HG03060 (cell line): ENCODE data around the gene MAFG.

ENCODE experiments used
- ATAC-seq: cut with Tn5 transposase; IDR thresholded peaks from one replicate; pipeline ENCODE4 v1.9.1; 2021; ENCODE audit warnings: low read depth, moderate number of reproducible peaks; ENCODE audit not compliant: unreplicated experiment

Gene MAFG

DNA sequence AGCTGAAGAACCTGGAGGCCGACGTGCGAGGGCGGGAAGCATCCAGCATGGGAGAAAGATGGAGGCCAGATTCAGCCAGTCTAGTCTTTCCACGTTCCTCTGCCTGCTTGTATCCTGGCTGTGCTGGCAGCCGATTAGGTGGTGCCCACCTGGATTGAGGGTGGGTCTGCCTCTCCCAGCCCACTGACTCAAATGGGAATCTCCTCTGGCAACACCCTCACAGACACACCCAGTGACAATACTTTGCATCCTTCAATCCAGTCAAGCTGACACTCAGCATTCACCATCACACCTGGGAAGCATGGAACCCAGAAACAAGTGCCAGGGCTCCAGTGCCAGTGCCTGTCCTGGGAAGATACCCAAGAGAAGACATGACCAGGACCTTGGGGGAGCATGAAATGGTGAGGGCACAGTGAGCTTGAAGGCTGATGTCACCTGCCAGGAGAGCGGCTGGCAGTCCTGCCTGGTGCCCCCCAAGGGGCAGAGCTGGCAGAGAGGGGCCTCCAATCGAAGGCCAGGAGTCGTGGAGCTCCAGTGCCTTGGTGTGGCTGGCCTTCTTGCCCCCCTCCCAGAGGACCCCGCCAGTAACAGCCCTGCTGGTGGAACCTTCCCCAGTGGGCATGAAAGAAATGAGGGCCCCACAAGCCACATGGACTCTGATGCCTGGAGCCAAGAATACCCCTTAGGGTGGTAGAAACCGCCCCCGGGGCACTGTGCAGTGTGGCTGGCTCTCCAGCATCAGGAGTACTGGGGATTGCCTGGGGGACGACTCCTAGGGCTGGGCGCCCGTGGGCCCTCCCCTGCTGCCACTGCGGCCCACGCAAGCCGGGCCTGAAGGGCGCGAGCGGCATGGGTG is 26.1 kb downstream of the MAFG start:
- ATAC-seq = no peak

DNA sequence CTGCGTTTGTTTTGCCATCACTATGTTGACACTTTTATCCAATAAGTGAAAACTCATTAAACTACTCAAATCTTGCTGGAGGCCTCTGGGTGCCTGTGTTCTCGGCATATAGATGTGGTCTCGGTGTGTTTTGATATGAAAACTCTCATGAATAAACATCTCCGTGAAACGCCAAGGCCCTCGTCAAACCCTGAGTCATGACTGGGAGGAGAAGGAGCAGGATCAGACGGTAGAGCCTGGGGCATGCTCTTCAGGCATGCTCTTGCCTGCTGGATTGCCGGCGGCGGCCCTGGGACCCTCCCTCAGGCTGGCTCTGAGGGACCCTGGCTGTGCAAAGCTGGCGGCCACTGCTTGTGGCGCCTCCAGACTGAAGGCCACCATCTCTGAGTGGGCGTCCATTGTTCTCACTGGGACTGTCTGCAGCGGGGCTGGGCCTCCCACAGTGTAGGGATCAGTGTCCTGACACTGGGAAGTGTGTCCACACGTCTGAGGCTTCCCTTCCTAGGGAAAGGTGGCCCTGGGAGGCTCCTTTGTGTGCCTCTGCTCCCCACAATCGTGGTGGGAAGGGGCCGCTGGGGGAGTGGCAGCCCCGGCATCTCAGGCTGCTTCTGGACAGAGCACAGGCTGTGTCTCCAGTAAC is 27.2 kb downstream of the MAFG start:
- no peak for ATAC-seq

DNA sequence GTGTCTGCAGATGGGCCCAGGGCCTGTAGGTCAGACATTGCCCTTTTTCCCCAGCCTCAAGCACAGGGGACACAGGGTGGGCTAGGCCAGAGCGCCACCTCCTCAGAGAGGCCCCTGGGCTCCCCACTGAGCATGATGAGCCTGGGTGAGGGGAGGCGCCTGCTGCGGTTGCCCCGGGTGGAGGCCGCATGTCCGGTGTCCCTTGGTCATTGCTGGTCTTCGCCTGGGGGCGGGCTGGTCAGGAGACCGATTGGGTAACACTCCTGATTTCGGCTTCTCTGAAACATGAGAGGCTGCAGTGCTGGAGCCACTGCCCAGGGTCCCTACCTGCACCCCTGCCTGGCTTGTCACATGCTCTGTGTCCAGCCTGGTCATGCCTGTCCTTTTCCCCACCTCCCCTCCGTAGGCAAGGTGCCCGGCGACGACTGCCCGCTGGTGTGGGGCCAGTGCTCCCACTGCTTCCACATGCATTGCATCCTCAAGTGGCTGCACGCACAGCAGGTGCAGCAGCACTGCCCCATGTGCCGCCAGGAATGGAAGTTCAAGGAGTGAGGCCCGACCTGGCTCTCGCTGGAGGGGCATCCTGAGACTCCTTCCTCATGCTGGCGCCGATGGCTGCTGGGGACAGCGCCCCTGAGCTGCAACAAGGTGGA is 27.9 kb downstream of the MAFG start:
- ATAC-seq = no peak

DNA sequence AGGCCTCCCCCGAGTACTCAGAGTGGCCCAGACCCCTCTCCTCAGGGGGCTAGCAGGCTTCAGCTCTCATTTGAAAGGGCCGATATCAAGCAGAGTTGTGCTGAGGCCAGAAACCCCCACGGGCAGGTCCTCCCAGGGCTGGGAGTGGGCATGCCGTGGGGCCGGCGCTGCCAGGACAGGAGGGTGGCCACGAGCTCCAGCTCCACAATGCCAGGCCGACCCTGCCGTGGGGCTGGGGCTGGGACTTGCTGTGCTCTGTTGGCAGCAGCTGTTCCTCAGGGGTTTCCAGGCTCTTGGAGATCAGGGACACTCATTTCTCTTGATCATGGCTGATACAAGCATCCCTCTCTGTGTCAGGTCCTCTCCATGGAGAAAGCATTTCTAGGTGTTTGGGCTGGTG is 28.6 kb downstream of the MAFG start:
- no peak for ATAC-seq

DNA sequence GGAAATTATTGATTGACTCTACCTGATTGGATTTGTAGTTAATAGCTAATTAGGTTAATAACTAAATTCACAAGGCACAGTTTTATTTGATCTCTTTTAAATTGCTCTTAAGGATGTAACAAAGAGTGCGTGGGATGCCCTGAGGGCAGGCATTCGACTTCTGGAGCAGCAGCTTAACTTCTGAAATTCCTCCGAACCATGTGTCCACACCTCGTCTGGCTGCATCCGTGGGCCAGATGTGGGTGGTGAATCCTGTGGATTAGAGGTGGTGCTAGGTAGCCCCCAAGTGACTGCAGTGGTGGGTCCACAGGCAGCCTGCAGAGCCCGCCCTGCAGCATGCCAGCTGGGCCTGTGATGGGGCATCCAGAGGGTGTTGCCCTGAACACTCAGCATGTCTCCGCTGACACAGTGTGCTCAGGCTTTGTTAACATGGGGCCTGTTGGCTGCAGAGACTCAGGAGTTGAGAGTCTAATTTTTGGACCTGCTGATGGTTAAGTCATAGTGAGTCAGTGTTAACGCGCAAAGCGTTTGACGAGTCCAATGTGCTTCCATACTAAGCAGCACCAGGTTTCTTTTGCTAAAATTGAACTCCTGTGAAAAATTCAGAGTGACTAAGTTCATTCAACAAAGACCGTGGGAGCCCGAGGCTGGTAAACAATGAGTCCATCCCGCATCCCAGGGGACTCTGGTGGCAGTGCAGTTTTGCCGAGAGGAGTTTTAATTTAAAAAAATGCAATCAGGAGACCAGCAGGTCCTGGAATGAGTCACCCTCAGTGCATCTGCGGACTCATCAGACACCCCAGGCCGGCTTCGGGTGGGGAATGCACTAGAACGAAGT is 29.3 kb downstream of the MAFG start:
- ATAC-seq = no peak

DNA sequence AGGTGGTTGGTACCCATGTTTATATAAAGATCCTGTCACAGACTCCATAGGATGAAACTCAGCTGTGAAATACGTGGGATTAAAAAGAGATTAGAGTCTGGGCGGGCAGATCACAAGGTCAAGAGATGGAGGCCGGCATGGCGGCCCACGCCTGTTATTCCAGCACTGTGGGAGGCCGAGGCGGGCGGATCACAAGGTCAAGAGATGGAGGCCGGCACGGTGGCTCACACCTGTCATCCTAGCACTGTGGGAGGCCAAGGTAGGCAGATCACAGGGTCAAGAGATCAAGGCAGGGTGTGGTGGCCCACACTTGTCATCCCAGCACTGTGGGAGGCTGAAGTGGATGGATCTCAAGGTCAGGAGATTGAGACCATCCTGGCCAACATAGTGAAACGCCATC is 32.1 kb downstream of the MAFG start:
- ATAC-seq = no peak

DNA sequence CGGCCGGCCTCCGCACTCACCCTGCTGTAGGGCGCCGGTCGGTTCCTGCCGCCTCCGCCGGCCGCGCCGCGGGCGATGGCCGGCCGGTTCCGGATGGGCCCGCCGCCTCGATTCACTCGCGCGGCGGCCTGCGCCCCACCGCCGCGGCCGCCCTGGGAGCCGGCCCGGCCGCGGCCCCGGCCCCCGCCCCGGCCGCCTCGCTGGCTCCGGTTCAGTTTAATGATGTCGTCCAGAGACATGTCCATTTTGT is 36.3 kb downstream of the MAFG start:
- ATAC-seq = no peak

DNA sequence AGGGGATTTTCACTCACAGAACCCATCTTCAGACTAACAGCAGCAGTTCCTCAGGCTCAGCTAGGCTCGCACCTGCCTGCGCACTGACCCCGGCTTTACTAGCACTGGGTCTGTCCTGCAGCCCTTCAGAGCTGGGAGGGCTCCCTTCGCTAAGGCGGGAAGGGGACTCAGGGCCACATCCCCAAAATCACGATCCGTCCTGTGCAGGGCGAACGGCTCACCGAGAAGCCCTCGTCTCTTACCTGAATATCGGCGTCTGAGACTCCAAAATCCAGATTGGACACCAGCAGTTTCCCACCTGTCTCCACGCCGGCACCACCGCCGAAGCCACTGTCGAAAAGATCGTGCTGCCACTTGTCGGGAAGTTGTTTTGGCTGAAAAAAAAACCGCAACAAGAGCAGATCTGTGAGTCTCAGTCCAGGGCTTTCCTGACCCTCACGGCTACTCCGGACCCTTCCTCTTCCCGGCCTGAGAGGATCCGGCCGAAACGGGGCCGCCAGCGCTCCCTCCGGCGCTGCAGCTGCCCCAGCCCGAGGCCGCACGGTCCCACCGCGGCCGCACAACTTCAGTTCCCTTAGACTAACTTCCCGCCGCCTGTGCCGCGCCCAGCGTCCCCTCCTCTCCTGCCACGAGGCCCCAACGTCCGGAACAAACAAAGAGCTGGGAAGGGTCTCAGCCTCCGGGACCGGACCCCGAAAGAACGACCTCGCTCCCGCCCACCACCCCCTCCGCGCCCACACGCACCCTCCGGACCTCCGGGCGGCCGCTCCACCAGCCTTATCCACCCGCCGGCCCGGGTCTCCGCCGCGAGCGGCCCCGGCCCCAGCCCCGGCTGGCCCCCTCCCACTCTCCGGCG is 36.9 kb downstream of the MAFG start:
- no peak for ATAC-seq

DNA sequence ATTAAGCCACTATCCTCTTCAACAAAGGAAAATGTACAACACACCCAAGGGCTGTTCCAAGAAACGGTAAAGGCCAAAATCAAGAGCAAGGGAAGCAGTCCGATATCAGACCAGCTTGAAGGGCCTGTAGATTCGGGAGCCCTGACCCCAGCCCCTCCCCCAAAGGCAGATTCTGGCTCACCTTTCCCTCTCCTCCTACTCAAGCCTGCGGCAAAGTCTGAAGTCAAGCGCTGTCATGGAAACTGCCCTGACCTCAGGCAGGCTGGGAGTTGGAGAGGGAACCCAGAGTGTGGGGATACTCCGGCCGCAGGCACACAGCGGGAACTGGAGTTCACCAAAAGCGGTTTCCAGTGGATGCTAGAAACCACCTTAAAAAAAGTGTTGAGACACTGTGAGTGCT is 37.9 kb downstream of the MAFG start:
- ATAC-seq = no peak

DNA sequence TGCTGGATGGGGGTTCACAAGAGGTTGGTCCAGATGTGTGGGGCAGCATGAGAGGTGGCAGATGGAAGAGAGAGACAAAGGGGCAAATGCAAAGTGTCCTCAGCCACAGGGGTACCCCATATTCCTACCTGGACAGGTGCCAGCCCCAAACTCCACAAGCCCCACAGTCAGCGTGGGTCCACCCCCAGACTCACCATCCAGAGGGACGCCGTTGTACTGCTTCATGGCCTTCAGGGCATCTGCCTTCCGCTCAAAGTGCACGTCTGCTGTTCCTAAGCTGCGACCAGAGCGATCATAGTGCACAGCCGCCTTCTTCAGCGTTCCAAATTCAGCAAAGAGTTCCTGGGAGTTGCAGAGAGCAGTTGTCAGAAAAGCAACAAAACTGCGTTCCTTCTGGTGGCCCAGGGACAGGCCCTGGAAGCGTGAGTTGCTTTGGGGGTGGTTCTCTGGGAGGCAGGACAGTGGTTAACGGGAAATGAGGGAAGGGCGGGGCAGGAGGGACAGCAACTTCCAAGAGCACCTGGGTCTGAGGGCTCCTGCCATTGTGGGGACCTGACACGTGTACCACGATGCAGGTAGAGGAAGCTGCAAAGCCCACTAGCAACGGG is 38.4 kb downstream of the MAFG start:
- ATAC-seq = no peak

DNA sequence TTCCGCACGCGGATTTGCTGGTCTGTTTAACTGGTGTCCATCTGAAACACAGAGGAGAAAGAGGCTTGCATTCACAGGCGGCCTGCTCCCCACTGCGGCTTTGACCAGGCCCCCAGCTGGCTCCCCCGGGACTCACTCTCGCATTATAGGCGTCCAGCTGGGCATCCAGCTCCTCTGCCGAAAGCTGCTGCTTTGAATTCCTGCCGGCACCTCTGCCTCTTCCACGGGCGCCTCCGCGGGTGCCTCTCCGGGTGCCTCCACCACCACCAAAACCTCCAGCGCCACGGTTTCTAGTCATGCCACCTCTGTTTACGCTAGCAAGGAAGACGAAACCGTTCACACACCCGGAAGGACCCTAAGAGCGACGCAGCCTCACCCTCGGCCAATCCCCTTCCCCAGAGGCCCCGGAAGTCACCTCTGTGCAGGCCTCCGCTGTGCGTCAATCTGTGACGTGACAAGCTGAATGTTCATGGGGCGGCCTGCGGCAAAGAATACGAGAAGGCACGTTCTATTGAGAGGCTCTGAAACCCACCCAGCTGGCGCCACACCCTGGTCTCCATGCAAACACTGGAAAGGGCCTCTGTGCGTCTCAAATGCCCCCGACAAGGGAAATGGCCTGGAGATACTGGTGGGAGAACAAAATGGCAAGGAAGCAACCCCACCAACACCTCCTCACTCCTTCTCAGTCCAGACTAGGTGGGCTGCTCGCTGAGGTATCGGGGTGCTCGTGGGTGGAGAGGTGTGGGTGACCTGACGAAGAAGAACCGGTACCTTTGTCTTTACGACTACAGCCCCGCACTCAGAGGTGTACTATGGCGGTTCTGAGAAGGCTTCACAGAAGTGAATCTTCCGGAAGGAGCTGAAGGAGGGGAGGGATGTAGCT is 39.2 kb downstream of the MAFG start:
- no peak for ATAC-seq

DNA sequence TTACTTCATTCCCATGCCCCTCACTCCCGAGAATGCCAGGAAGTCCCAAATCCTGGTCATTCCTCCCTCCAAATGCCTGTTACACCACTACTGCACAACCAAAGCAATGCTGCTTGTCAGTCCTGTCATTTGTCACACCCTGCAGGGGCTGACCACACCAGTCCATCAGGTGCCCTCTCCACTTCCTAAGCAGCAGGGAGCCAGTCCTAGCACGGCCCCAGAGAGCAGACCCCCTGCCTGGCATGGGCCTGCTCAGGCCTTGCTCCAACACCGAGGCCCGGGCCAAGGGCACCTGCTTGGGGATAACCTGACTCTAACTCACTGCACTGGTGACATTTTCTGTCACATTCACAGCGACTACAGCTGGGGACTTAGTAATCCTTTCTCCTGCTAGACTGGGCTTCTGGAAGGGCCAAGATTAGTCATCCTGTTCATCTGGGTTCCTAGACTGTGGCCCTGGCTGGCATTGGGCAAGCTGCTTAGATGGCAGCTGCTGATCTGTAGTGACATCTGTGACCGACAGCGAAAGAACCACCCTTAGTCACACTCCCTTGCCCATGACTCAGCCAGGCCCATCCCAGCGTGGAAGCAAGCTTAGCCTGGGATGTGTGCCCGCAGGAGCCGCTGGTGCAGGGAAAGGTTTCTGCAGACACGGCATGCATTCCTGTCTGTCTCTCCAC is 41.5 kb downstream of the MAFG start:
- ATAC-seq = no peak

DNA sequence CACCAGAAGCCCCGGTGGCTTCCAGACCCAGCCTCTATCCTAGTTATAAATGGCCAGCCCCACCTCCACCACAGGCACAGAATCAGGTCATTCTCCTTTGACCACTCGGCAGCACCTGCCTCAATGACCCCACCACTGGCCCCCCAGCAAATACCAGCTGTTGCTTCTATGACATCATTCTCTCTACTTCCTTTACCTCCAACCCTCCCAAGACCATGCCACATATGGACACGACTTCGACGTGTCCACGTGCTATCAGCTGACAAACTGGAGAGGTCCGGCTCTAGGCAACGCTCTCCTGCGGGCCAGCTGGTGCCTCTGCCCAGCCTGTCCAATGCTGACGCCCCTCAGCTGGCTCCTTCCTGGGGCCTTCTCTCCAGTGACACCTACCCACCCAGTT is 42.1 kb downstream of the MAFG start:
- no peak for ATAC-seq

DNA sequence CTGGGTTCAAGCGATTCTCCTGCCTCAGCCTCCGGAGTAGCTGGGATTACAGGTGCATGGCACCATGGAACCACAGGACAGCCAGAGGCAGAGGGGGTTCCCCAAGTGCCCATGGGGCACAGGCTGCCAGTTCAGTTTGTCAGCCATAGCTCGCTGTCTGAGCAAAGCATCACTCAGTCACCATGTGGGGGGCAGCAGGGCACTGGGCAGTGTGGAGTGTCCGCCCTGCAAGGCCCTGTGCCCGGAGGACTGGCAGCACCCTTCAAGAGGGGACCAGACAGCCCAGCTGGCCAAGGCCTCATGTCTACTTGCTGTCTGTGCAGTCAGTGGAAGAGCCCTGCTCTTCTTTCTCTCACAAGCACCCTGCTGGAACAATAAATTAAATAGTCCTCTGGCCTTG is 42.6 kb downstream of the MAFG start:
- ATAC-seq = no peak

DNA sequence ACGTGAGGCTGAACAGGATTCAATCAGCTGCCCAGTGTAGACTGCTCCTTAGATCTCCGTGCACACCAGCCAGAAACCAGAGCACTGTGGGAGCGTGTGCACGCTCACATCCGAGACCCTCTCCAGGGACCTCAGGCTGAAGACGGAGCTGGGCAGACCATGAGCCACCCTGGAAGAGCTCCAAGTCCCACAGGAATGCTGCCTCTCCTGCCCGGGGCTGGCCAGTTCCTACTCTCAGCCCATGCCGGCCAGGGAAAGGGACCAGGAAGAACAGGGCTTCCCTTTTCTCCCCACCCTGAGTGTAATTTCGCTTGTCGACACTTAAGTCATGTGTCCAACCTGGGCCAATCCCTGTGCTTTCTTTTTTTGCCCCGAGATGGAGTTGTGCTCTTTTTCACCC is 43.0 kb downstream of the MAFG start:
- no peak for ATAC-seq

DNA sequence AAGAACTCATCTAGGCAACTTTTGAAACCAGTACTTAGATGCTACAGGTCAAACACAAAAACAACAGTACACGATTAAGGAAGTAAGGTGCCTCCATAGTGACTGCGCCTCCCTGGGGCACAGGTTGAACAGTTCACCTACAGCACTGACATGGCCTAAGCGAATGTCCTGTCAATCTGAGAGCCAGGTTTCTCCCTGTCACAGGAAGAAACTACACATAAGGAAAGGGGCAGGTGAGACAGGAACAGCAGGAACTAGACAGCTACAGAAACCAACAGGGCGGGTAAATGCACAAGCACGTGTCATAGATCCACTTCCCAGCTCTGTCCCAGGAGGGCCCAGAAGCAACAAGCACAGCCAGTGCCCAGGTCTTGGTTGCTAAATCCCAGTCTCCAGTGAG is 48.4 kb downstream of the MAFG start:
- ATAC-seq = no peak

DNA sequence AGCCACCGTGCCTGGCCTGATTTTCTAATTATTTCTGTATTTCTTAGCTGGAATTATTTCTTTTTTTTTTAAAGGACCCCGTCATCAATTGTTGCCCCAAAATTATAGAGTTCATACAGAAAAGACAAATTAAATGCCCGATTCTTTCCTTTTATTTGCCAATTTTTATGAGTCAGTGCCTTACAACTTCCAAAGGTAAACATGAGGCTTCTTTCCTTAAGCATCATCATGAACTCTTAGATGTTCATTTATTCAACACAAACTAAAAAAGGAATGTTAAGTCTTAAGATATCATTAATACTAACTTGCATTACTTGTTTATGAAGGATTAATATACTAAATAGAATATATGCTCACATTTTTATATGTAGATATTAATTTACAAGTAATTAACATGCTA is 49.2 kb downstream of the MAFG start:
- no peak for ATAC-seq

DNA sequence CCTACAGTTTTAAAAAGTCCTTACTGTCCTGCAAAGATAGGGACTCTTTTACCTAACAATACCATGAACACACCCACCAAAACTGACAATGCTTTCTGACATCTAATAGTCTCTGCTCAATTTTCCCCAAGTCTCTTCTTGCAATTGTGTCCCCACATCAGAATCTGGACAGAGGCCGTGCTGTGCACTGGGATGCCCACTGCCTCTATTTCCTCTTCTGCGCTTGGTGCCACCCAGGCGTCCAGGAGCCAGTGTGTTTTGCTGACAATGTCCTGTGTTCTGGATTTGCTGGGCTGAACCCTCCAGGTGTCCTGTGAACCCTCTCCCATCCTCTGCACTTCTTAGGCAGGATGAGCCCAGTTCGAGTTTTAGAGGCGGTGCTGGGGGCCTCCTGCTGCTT is 50.0 kb downstream of the MAFG start:
- no peak for ATAC-seq
